Left cardiac atrium (tissue), 4 donors: Measurements from ENCODE around the gene YAF2. TPM values are rescaled to one million over a fixed set of nuclear protein-coding genes. Genes with fewer than 3 reads are reported as not detected.

Experiments used
- ATAC-seq, 2 donors: fragments of 200-7000 bp; cut with Tn5 transposase; one replicate each; pipeline ENCODE4 v1.9.1; 2020; ENCODE audit warnings: mild to moderate bottlenecking in 2 of 2, moderate library complexity in 2 of 2
- DNase-seq: peaks from one replicate; pipeline ENCODE4 v3.0.0-alpha.2; 2020
- intact Hi-C, 2 donors: fragments of 100-400 bp; cut with DNase I; formaldehyde crosslinking; loops; one replicate each; pipeline versions ENCODE4 v1.14.1 to v1.15.1; 2022 to 2023
- total RNA-seq, 2 donors: library from RNA; stranded (reverse); fragmentation: NEBNext Ultra II Directional; extraction: Animal tissue kit (Norgen Biotek cat#: 25700); gene quantifications; one replicate each; pipeline ENCODE4 v1.2.1, GENCODE V29; 2021
- donor health status: DM: no; HTN: yes; CAD: no.
- donor health status: DM: no; HTN: yes; CAD: no; lungs with severe emphysema.
- donor health status: DM: yes; HTN: yes; CAD: no.
- donor health status: Dilated cardiomyopathy.

The YAF2 gene
- total RNA-seq, 2 donors from 2014 or later, result 64.7 to 76.0 TPM

DNA sequence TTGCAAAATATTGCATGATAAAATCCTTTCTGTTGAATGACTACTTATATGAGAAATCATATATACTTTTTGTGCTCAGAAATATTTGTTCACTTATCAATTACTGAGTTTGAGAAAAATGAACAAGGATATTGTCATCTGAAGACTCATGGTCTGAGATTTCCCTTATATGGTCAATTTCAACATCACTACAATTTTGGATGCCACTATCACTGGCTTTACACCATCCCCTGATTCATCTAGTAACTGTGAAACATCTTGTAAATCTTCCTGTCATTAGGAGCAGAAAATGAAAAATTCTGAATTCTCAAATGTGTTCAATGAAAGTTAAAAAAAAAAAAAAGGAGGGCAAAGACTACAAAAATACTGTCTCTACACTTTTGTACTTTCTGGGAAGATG, 71.5 kb downstream of the YAF2 start:
- intact Hi-C loops, result no loop called here
- DNase-seq (no peak), ATAC-seq (no peak)

DNA sequence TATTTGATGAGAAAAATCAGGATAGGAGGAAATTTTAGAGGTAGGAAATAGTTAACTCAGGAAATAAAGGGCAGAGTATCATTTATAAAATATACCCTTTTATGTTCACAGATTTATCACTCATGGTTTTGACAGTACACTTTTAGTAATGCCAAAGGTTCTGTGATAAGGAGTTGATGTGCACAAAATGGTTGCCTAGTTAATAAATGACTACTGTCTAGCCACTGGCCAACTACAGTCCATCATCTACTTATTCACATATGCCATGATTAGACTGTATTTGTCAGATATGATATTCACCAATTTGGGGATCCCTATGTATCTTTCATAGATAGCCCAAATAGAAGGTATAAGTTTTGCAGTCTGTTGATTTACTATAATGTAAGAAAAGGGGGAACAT, 74.1 kb downstream of the YAF2 start:
- intact Hi-C loops, result no loop called here
- DNase-seq, result no peak
- ATAC-seq, result no peak

DNA sequence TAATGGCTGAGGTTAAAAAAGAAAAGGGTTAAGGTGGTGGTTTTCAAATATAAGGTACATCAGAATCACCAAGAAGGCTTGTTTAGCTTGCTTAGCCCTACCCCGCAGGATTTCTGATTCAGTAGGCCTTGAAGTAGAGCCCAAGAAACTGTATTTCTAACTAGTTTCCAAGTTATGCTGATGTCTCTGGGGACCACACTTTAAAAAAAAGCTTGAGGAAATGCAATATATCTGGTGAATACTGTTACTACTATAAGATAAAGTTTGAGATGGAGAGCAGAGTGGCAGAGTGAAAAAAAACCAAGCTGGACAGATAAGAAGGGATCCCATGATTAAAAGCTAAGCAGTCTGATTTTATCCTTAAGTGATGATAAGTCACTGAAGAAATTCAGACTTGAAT, 75.1 kb downstream of the YAF2 start:
- ATAC-seq (peak in 1 of 2 donors; percentile 19), DNase-seq (no peak)
- intact Hi-C loops, result no loop called here

DNA sequence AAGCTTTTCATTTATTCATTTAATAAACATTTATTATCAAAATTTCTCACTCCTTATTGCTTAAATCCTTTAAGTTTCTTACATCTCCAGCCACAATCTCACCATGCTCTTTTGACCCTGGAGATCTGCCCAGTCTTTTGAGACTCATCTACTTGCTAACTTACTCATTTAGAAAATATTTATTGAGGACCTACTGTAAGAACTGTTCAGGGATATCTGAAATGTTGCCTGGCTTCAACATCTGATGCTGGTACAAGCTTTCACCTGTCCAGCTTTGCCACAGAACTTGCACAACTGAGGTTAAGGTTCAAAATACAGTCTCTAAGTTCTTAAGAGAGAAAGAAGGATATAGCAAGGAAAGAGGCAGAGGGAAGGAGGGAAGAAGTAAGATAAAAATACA, 75.9 kb downstream of the YAF2 start:
- ATAC-seq, result peak in 1 of 2 donors; percentile 49
- no peak for DNase-seq
- intact Hi-C loops, result no loop called here

DNA sequence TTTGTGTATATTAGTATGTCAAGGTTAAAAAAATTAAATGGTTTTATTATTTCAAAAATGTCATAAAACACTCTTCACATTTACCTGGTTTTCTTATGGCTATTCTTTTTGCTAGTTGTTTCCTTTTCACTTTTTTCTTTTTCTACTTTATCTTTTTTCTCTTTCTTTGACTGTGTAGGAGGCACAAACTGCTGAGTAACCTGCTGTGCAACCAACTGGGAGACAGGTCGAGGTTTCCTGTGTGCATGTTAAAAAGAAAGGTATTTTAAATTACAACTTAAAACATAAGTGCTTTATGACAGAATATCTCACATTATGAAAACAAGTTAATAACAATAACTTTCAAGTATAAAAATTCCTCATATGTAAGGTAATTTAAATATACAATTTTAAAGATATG, 76.5 kb downstream of the YAF2 start:
- DNase-seq (no peak), ATAC-seq (peak in 1 of 2 donors; percentile 35)
- intact Hi-C loops, result no loop called here

DNA sequence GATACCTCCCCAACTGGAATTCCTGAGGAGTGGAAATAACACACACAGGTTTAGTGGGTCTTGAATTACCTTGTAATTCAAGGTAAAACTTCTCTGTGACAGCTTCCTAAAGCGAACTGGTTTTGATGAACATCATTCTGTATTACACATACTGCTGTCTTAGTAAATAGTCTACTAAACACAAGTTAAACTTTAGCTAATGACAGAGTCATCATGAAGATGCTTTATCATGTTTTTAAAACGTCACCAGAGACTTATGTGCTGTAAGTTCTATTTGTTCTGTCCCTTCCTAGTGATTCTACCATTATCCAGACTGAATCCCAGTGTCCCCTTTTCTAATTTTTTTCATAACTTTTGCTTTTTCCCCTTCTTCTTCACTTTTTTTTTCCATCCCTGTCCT, 81.8 kb downstream of the YAF2 start:
- ATAC-seq (no peak), DNase-seq (no peak)
- intact Hi-C loops, result no loop called here

DNA sequence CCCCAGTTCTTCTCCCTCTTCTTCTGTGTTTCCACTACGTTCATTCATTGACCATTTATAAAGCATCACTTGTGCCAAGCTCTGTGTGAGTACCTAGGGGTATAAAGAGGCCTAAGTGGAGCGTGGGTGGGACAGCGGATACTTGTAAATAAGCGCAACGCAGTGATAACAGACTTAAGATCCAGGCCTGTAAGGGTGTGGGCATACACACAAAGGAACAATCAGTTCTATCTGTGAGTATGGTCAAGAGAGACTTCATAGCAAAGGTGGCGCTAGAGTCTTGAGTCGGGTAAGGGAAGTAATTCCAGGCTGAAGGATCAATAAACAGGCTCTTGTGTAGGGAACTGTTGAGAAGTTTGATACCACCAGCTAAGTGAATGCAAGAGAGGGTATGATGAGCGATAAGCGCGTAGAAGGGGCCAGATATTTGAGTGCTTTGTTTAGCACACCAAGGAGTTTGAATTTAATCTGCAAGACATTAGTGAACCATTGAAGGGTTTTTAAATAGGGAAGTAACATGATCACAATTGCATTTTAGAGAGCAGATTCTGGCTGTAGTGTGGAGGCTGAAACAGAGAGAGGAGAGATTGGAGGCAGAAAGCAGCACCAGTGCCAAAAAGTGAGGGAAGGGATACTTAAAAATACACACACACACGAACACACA, 92.4 kb downstream of the YAF2 start:
- no peak for DNase-seq
- no peak for ATAC-seq
- intact Hi-C loops, result loop anchor here (5.0 to 10.0 kb wide), 2 partner anchors 87 to 89 kb away; partner anchors contain the start of gene YAF2 (in 1 of the 2)

DNA sequence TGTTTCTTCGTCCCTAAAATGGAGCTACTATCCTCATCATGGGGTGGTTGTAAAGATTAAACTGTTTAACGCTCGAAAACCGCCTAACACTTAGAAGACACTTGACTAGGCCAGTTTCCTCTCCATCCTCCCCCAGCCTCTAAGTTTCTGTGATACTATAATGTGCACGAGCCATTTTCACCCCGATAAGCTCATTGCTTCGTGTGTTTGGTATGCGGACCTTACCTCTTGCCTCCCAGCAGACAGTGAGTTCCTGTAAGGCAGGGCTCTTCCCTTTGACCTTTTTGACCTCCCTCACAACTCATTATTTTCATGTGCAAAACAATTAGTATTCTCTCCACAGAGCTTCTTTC, 92.9 kb downstream of the YAF2 start:
- intact Hi-C loops, result loop anchor here (5.0 to 10.0 kb wide), 2 partner anchors 87 to 90 kb away; partner anchors contain the start of gene YAF2 (in 1 of the 2)
- ATAC-seq, result peak in 1 of 2 donors; percentile 1
- no peak for DNase-seq

DNA sequence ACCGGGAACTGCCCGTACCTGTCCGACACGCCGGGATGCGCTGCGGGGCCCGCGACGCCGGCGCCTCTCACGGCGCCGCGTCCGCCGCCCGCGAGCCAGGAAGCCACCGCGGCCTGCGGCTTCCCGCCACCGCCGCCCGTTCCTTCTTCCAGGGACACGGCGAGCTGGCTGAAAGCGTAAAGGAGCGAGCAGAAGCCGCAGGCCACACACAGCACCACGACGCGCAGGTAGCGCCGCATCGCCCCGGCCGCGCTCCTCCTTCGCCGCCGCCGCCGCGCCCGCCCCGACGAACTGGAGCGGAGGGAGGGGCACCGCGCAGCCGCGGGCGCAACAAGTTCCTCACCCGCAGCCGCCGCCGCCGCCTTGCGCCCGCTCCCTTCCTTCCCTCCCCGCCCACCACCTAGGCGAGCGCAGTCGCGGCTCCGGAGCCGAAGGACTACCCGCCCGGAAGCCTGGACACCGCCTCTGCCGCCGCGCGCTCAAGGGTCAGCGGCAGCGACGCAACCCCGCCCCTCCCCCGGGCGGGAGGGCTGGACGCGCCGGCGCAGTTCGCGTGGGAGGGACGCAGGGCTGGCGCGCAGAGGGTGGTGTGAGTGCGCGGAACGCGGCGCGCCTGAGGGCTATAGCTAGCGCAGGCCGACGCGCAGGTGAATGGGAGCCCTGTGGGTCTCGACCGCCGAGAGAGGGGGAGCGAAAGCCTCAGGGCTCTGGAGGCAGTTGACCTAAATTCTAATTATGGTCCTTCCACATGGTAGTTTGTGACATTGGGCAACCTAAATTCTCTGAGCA, 93.4 kb downstream of the YAF2 start, which contains the start of gene GXYLT1:
GXYLT1 (minus strand) TSS at position 467 of the 789 bp plus-strand sequence; CDS start at position 239, 228 bp downstream.
- intact Hi-C loops, result loop anchor here (5.0 to 10.0 kb wide), 2 partner anchors 88 to 90 kb away; partner anchors contain the start of gene YAF2 (in 1 of the 2)
- peak; percentile 95 for DNase-seq
- ATAC-seq, result peak; percentile 97 to 99

DNA sequence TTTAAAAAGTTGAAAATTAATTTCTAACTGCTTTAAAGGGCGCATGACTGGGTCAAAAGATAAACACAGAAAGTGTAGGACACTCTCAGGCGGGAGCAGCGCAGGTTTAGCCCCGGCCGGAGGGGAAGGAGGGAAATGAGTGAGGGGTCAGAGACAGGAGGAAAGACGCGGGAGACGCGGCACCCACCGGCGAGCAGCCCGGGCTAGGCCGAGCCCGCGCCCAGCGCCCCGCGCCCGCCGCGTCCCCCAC, 94.0 kb downstream of the YAF2 start:
- DNase-seq, result no peak
- ATAC-seq, result no peak
- intact Hi-C loops, result loop anchor here in 1 of 2 donors (10.0 kb wide), 1 partner anchor 91 kb away; the partner anchor contains the start of gene YAF2

DNA sequence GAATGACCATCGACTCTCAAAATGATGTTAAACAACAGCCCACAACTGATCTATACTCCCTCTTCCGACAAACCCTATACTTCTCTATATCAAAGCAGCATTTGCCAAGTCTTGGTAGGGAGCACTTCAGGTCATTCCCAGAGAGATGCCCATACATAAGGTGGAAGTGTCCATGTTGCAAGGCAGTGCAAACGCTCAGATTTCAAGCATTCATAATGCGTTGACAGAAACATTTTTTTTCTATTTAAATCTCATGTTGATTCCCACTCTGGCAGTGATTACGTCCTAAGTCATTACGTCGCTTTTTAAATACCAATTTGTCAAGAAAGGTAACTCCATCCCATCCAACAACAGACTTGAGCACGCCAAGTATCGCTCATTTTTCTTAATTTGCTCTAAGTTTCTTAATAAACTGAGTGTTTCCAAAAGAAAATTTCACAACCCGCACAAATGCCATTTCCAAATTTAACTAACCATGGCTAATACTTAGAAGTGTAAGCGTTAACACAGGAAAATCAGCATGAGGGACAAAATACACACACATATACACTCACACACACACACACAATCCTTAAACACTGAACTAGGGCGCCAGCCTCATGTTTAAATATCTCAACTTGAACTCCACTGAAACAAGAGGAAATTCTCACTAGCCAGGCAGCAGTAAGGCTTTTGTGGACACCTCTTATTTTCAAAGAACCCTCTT, 94.4 kb downstream of the YAF2 start:
- no peak for DNase-seq
- intact Hi-C loops, result loop anchor here in 1 of 2 donors (10.0 kb wide), 1 partner anchor 91 kb away; the partner anchor contains the start of gene YAF2

DNA sequence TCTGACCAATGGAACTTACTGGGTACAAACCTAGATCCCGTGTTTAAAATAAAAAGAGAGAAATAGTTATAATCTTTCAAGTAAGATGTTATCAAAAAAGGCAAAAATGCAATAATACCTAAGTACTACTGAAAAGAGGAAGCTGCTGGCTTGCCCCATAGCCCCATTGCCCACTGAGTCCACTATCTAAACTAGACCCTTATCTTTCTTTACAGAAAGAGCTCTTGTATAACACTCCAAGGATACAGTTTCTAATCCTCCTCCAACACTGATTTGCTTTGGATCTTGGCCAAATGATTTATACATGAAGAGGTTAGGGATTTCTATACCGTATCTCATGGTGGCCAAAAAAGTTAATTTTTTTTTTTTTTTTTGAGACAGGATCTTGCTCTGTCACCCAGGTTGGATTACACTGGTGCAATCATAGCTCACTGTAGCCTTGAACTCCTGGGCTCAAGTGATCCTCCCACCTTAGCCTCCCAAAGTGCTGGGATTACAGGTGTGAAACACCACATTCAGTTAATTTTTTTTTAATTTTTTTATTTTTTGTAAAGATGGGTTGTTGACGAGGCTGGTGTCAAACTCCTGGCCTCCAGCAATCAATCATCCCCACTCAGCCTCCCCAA, 96.0 kb downstream of the YAF2 start:
- DNase-seq (no peak), ATAC-seq (no peak)
- intact Hi-C loops, result loop anchor here in 1 of 2 donors (10.0 kb wide), 1 partner anchor 93 kb away; the partner anchor contains the start of gene YAF2

More for the DNA sequence above, 94.4 kb downstream of the YAF2 start:
- ATAC-seq, result no peak

DNA sequence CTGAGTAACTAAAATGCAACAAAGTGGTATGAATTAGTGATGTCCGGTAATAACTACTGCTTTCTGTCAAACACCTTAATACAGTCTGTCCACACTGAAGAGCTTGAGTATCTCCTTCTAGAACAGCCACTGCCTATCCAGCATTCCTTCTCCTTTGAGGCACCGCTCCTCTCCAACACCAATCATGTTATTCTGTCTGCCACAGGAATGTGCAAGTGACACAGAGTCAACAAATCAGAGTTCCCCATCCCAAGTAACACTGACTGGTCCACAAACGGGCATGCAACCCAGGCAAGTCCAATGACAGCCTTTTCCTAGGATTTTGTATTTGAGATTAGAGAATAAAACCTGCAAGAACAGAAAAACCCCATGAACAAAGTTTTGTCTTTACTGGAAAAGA, 97.1 kb downstream of the YAF2 start:
- no peak for ATAC-seq
- intact Hi-C loops, result loop anchor here in 1 of 2 donors (10.0 kb wide), 1 partner anchor 94 kb away; the partner anchor contains the start of gene YAF2
- DNase-seq, result no peak

DNA sequence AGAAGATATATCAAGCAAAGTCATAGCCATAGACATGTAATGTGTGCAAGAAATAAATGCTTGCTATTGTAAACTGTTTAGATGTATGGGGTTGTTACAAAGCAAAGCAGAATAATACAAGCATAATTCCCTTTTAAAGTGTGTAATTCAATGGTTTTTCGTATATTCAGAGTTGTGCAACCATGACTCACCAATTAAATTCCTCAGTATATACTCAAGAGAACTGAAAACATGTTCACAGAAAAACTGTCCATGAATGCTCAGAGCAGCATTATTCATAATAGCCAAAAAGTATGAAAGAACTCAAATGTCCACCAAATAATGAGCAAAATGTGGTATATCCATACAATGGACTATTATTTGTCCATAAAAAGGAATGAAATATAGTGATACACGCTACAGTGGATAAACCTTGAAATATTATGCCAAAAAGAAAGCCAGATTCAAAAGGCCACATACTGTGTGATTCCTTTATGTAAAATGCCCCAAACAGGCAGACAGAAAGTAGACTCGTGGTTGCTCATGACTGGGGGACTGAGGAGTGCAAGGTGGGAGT, 102.7 kb downstream of the YAF2 start:
- no peak for DNase-seq
- intact Hi-C loops, result no loop called here
- ATAC-seq, result peak in 1 of 2 donors; percentile 51

DNA sequence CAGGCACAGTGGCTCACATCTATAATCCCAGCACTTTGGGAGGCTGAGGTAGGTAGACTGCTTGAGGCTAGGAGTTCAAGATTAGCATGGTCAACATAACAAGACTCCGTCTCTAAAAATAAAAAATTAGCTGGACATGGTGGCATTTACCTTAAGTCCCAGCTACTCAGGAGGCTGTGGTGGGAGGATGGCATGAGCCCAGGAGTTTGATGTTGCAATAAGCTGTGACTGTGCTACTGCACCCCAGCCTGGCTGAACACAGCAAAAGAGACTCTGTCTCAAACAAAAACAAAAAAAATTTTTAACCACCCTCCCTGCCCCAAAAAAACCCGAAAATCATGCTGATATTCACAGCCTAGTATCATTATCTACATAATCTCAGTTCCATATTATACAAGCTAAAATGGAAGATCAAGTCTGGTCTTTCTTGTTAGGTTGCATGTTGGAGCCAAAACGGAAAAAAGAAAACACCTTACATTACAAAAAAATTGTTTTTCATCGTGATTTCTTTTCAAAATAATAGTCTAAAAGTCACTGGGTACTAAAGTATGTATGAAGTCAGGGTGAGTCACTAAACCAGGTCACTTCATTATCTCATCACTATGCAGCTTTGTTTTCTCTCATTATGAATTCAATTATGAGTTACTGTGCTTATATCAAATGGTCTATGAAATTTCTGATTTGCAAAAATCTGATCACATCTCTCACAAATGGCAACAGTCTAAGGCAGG, 107.2 kb downstream of the YAF2 start:
- DNase-seq (peak; percentile 39), ATAC-seq (peak in 1 of 2 donors; percentile 70)

DNA sequence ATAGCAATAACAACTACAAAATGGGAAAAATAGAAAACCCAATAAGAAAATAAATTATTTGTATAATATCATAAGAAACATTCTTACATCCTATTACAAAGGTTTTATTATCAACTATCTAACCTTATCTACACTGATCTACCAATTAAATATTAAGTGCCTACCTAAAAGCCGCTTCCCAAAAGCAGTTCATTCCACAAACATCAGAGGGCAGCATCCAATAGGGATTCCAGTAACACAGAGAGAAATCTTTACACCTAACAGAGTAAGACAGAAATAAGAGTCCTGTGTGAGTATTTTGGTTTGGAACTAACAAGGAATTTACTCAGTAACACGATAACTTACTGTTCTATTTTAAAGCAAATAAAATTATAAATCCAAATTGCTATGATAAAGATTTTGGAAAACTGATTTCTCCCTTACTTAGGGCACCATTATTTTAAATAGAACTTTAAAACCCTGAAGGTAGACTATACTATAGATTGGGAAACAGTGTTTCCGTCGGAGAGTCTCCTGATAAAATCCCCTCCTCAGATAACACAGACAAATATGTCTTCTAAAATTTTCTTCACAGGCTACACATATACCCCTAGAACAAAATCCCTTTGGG, 108.3 kb downstream of the YAF2 start:
- intact Hi-C loops, result loop anchor here (2.0 to 5.0 kb wide), 2 partner anchors 198 to 203 kb away; partner anchors contain the start of genes PPHLN1 (in 1 of the 2) and ZCRB1 (in 1 of the 2)
- ATAC-seq (peak; percentile 81 to 86), DNase-seq (no peak)

More for the DNA sequence above, 107.2 kb downstream of the YAF2 start:
- intact Hi-C loops, result loop anchor here (2.0 to 5.0 kb wide), 2 partner anchors 196 to 202 kb away; partner anchors contain the start of genes PPHLN1 (in 1 of the 2) and ZCRB1 (in 1 of the 2)

DNA sequence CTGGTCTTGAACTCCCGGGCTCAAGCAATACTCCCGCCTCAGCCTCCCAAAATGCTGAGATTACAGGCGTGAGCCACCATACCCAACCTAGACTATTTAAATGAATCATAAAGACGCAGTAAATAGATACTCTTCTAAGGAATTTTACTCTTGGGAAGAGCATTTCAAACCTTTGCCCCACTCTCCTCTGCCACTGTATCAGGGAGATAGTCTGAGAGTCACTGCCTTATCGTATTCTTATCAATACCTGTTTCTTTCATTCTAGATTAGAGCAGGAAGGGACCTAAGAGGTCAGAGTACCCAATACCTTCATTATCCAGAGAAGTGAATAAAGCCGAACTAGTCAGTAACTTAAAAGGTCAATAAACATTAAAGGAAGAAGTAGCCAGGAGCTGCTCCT, 109.2 kb downstream of the YAF2 start:
- ATAC-seq (no peak), DNase-seq (no peak)
- intact Hi-C loops, result no loop called here

DNA sequence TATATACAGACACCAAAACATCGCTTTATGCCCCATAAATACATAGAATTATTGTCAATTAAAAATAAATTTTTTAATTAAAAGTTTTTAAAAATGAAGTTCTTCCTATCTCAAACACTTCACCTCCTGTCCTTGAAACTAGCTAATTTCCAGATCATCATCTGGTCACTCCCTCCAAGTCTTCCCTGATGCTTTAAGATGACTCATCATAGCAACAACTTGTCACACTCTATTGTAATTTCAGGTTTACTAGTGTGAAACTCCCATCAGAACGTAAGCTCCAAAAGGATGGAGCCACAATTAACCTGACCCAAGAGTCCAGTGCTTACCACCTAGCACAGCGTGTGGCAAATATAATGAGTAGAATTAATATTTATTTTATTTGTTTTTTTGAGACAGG, 109.7 kb downstream of the YAF2 start:
- DNase-seq, result no peak
- no peak for ATAC-seq
- intact Hi-C loops, result no loop called here
